22Rv1 (cell line): ENCODE results near the gene GBGT1.

Experiments used
- H3K27ac ChIP-seq: fragments of 450-650 bp; 2 replicates; pipeline ENCODE4 v1.5.1; 2017
- CTCF ChIP-seq: fragments of 450-650 bp; IDR thresholded peaks from 2 replicates; pipeline ENCODE4 v1.5.1; 2017; ENCODE audit warnings: mild to moderate bottlenecking
- ZFX ChIP-seq: fragments of 450-650 bp; IDR thresholded peaks from 2 replicates; pipeline ENCODE4 v1.6.1; 2017; ENCODE audit warnings: antibody characterized with exemption, borderline replicate concordance

The GBGT1 gene

DNA sequence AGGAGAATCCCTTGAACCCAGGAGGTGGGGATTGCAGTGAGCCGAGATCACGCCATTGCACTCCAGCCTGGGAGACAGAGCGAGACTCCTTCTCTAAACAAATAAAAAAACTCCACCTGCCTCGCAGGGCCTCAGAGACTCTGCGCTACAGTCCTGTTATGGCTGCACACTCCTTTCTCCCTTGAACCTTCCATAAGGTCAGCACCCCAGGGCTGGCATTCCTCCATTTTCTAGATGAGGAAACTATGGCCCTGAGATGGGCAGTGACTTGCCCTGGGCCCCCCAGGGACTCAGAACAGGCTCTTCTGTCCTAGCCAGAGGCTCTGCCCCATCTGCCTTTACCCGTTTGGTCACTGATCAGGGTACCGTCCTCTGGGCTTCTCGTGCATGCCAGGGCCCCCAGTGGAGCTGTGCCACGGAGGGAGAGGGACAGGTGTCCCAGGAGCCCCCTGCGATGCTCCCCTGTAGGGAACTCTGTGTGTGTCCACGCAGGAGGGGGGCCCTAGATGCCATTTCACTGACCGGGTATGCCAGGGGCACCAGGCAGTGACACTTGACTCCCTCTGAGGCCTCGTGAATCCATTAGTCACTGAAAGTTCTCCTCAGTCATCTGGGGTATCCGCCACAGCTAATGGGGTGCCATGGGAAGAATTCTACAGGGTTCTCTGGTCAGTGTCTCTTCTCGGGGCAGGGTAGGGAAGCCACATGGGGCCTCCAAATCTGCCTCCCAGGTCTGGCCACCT, 58.8 kb downstream of the GBGT1 start:
- H3K27ac ChIP-seq: no peak overlapping the region

GRCh38 chr9:133103987-133104505, 59.7 kb downstream of the GBGT1 start:
- H3K27ac ChIP-seq: no peak overlapping the region
- TF ChIP-seq ZFX (no peak), CTCF (no peak)

More for the DNA sequence above, 58.8 kb downstream of the GBGT1 start:
- TF ChIP-seq CTCF (no peak), ZFX (no peak)

DNA sequence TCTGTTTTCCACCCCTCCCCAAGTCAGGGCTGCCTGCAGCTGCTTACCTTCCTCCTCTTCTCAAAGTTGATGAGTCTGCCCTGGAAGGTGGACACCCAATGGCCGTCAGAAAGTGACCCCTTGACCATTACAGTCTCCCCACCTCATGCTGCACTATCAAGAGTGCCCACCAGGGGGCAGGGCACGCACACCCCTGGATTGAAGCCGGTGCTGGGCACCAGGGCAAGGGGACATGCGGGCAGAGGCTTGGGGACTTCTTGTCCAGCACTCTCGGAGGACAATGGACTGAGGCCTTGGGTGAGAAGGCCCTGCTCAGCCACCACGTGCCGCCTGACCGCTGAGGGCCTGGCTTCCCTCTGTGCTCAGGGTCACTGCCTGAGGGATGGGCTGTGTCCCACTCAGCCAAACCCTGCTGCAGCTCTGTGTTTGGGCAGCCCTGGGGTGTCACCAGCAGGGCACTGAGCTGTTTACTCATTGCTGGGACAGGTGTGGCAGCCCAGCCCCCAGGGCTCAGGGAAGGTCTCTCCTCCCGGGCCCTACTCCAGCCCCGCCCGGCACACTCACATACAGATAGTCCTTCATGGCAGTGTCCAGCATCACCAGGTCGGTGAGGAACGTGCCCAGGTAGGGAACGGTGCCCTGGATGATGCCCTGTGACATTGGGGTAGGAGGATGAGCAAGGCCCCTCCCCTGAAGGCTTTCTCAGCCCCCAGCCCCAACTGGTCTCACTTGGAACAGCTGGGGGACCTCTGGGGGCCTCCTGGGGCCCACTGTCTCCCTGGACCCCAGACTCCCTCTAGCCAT, 60.3 kb downstream of the GBGT1 start:
- no peak overlapping the region for H3K27ac ChIP-seq

More for the DNA sequence above, 60.3 kb downstream of the GBGT1 start:
- peak; percentile 93 for TF ChIP-seq CTCF
- no peak for TF ChIP-seq ZFX
